HepG2 (cell line): ENCODE data around the gene TTBK2. TPM values are rescaled to one million over a fixed set of nuclear protein-coding genes. Genes with fewer than 3 reads are reported as not detected.

Experiments
- ELF1 ChIP-seq: sonication (generic); formaldehyde crosslinking; IDR thresholded peaks from 2 replicates; pipeline ENCODE4 v1.4.0; 2020; ENCODE audit warnings: missing genetic modification reagents
- HDAC2 ChIP-seq: sonication (generic); formaldehyde crosslinking; IDR thresholded peaks from 2 replicates; pipeline ENCODE4 v1.4.0; 2020; ENCODE audit warnings: missing genetic modification reagents
- HHEX ChIP-seq: IDR thresholded peaks from 2 replicates; pipeline ENCODE4 v1.6.1; 2016; ENCODE audit warnings: control low read depth
- ZMYM4 ChIP-seq: sonication (generic); formaldehyde crosslinking; IDR thresholded peaks from 2 replicates; pipeline ENCODE4 v1.8.1; 2023; ENCODE audit warnings: mild to moderate bottlenecking, missing genetic modification reagents
- ZNF17 ChIP-seq: sonication (generic); formaldehyde crosslinking; IDR thresholded peaks from 2 replicates; pipeline ENCODE4 v1.5.0; 2020; ENCODE audit warnings: mild to moderate bottlenecking, missing genetic modification reagents
- ZNF232 ChIP-seq: sonication (generic); formaldehyde crosslinking; IDR thresholded peaks from 2 replicates; pipeline ENCODE4 v1.4.0; 2020; ENCODE audit warnings: missing genetic modification reagents, borderline replicate concordance
- ZNF510 ChIP-seq: sonication (generic); formaldehyde crosslinking; IDR thresholded peaks from 2 replicates; pipeline ENCODE4 v1.4.0; 2020; ENCODE audit warnings: low read depth, mild to moderate bottlenecking, missing genetic modification reagents
- ZNF660 ChIP-seq: sonication (generic); formaldehyde crosslinking; IDR thresholded peaks from 2 replicates; pipeline ENCODE4 v1.5.1; 2020; ENCODE audit warnings: mild to moderate bottlenecking, low read depth, missing genetic modification reagents, borderline replicate concordance
- polyA plus RNA-seq, 8 experiments: library from polyadenylated mRNA; depleted of rRNA in 3 of 8; stranded (reverse) in 7 of 8; unstranded in 1 of 8; fragments of >200 nt; fragmentation: Illumina TruSeq in 4 of 8; extraction: Trizol in 4 of 8; gene quantifications; 2 replicates each; pipeline versions ENCODE4 v1.2.1 to v1.2.3, GENCODE V29; 2011 to 2016; ENCODE audit warnings: low read depth in 4 of 8, missing spikeins in 1 of 8, mixed read lengths in 1 of 8; ENCODE audit not compliant: insufficient read depth in 1 of 8
- total RNA-seq, 5 experiments: library from RNA; depleted of rRNA; stranded (reverse); fragments of >200 nt; fragmentation: Illumina TruSeq; extraction: Trizol; gene quantifications; 2 replicates each; pipeline ENCODE4 v1.2.3, GENCODE V29; 2016; ENCODE audit warnings: low read depth in 1 of 5
- TF ChIP-seq, protein P1 (sequence below): sonication (generic); formaldehyde crosslinking; IDR thresholded peaks from 2 replicates; pipeline ENCODE4 v1.4.0; 2020; ENCODE audit warnings: missing genetic modification reagents
- TF ChIP-seq, protein P2 (sequence below): conservative IDR thresholded peaks from 2 replicates; pipeline ENCODE4 v1.6.1; 2018; ENCODE audit warnings: missing genetic modification reagents
- TF ChIP-seq, protein P3 (sequence below): sonication (generic); formaldehyde crosslinking; IDR thresholded peaks from 2 replicates; pipeline ENCODE4 v1.8.0; 2023; ENCODE audit warnings: mild to moderate bottlenecking, missing genetic modification reagents
- TF ChIP-seq, protein P4 (sequence below): sonication (generic); formaldehyde crosslinking; IDR thresholded peaks from 2 replicates; pipeline ENCODE4; 2020; ENCODE audit warnings: missing genetic modification reagents, mild to moderate bottlenecking, borderline replicate concordance
- TF ChIP-seq, protein P5 (sequence below): sonication (generic); formaldehyde crosslinking; IDR thresholded peaks from 2 replicates; pipeline ENCODE4 v1.4.0; 2020; ENCODE audit warnings: missing genetic modification reagents, mild to moderate bottlenecking, borderline replicate concordance
- TF ChIP-seq, protein P6 (sequence below): IDR thresholded peaks from 2 replicates; pipeline ENCODE4 v1.6.1; 2016; ENCODE audit warnings: missing genetic modification reagents, missing compliant biosample characterization
- TF ChIP-seq, protein P7 (sequence below): sonication (generic); formaldehyde crosslinking; IDR thresholded peaks from 2 replicates; pipeline ENCODE4 v1.5.0; 2020; ENCODE audit warnings: missing genetic modification reagents

Gene TTBK2
- total and polyA plus RNA-seq, 2 of the 13 experiments (the other 11 are each of a cell fraction or from before 2014, with no cell fraction given) = 5.1 to 7.4 TPM

DNA sequence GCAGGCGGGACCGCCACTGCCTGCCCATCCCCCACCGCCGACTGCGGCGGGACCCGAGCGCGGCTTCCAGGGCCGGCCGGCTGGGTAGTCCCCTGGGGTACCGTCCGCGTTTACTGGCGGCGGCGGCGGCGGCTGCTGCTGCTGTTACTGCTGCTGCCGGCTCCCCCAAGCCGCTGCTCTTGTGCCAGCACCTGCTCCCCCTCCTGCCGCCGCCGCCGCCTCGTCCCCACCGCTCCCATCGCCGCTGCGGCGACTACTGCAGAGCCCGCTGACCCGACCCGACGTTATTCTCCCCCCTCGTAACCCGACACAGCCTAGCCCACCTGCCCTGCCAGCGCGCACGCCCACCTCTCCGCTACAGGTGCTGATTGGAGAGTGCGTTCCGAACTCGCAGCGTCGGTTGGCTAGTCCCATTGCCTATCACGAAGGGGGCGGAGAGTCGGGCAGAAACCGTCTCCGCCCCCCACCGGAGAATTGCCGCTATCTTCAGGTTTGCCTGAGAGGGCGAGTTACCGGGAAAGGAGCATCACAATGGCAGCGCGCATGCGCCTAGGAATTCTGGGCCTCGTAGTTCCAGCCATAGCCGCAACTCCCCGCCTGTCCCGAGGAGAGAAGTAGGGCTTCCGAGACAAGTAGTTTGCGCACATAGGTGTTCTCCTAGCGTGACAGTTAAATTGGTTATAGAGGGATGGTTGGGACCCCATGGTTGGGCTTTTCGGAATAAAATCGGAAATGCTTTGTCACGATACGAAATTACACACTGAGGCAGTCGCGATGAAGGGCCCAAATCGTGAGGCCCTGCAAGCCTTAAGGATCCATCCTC, at the start of gene TTBK2 (continued):
- TF ChIP-seq, protein P1, sequence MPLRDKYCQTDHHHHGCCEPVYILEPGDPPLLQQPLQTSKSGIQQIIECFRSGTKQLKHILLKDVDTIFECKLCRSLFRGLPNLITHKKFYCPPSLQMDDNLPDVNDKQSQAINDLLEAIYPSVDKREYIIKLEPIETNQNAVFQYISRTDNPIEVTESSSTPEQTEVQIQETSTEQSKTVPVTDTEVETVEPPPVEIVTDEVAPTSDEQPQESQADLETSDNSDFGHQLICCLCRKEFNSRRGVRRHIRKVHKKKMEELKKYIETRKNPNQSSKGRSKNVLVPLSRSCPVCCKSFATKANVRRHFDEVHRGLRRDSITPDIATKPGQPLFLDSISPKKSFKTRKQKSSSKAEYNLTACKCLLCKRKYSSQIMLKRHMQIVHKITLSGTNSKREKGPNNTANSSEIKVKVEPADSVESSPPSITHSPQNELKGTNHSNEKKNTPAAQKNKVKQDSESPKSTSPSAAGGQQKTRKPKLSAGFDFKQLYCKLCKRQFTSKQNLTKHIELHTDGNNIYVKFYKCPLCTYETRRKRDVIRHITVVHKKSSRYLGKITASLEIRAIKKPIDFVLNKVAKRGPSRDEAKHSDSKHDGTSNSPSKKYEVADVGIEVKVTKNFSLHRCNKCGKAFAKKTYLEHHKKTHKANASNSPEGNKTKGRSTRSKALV = 0 out of 2 replicates have a peak, but pooled peaks have one; percentile 48
- TF ChIP-seq, protein P2, sequence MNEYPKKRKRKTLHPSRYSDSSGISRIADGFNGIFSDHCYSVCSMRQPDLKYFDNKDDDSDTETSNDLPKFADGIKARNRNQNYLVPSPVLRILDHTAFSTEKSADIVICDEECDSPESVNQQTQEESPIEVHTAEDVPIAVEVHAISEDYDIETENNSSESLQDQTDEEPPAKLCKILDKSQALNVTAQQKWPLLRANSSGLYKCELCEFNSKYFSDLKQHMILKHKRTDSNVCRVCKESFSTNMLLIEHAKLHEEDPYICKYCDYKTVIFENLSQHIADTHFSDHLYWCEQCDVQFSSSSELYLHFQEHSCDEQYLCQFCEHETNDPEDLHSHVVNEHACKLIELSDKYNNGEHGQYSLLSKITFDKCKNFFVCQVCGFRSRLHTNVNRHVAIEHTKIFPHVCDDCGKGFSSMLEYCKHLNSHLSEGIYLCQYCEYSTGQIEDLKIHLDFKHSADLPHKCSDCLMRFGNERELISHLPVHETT (CRISPR knock-in tag) = peak; percentile 96
- TF ChIP-seq, protein P3, sequence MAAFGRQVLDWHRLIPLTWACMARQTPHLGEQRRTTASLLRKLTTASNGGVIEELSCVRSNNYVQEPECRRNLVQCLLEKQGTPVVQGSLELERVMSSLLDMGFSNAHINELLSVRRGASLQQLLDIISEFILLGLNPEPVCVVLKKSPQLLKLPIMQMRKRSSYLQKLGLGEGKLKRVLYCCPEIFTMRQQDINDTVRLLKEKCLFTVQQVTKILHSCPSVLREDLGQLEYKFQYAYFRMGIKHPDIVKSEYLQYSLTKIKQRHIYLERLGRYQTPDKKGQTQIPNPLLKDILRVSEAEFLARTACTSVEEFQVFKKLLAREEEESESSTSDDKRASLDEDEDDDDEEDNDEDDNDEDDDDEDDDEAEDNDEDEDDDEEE (CRISPR knock-in tag) = 0 out of 2 replicates have a peak, but pooled peaks have one; percentile 79
- TF ChIP-seq, protein P4, sequence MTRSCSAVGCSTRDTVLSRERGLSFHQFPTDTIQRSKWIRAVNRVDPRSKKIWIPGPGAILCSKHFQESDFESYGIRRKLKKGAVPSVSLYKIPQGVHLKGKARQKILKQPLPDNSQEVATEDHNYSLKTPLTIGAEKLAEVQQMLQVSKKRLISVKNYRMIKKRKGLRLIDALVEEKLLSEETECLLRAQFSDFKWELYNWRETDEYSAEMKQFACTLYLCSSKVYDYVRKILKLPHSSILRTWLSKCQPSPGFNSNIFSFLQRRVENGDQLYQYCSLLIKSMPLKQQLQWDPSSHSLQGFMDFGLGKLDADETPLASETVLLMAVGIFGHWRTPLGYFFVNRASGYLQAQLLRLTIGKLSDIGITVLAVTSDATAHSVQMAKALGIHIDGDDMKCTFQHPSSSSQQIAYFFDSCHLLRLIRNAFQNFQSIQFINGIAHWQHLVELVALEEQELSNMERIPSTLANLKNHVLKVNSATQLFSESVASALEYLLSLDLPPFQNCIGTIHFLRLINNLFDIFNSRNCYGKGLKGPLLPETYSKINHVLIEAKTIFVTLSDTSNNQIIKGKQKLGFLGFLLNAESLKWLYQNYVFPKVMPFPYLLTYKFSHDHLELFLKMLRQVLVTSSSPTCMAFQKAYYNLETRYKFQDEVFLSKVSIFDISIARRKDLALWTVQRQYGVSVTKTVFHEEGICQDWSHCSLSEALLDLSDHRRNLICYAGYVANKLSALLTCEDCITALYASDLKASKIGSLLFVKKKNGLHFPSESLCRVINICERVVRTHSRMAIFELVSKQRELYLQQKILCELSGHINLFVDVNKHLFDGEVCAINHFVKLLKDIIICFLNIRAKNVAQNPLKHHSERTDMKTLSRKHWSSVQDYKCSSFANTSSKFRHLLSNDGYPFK (CRISPR knock-in tag) = peak; percentile 69; the same call in 1 of the 2 replicates
- TF ChIP-seq, protein P5, sequence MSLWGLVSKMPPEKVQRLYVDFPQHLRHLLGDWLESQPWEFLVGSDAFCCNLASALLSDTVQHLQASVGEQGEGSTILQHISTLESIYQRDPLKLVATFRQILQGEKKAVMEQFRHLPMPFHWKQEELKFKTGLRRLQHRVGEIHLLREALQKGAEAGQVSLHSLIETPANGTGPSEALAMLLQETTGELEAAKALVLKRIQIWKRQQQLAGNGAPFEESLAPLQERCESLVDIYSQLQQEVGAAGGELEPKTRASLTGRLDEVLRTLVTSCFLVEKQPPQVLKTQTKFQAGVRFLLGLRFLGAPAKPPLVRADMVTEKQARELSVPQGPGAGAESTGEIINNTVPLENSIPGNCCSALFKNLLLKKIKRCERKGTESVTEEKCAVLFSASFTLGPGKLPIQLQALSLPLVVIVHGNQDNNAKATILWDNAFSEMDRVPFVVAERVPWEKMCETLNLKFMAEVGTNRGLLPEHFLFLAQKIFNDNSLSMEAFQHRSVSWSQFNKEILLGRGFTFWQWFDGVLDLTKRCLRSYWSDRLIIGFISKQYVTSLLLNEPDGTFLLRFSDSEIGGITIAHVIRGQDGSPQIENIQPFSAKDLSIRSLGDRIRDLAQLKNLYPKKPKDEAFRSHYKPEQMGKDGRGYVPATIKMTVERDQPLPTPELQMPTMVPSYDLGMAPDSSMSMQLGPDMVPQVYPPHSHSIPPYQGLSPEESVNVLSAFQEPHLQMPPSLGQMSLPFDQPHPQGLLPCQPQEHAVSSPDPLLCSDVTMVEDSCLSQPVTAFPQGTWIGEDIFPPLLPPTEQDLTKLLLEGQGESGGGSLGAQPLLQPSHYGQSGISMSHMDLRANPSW (CRISPR knock-in tag) = no peak
- TF ChIP-seq ZNF232 (CRISPR knock-in tag) (peak; percentile 57; the same call in 1 of the 2 replicates), ZNF510 (no peak), HHEX (no peak), ZMYM4 (CRISPR knock-in tag) (peak; percentile 91), ZNF17 (CRISPR knock-in tag) (no peak), HDAC2 (CRISPR knock-in tag) (peak; percentile 64; the same call in 1 of the 2 replicates), ELF1 (CRISPR knock-in tag) (peak; percentile 65; the same call in 1 of the 2 replicates), ZNF660 (CRISPR knock-in tag) (no peak)
- TF ChIP-seq, protein P6, sequence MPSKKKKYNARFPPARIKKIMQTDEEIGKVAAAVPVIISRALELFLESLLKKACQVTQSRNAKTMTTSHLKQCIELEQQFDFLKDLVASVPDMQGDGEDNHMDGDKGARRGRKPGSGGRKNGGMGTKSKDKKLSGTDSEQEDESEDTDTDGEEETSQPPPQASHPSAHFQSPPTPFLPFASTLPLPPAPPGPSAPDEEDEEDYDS (CRISPR knock-in tag) = peak; percentile 61
- TF ChIP-seq, protein P7, sequence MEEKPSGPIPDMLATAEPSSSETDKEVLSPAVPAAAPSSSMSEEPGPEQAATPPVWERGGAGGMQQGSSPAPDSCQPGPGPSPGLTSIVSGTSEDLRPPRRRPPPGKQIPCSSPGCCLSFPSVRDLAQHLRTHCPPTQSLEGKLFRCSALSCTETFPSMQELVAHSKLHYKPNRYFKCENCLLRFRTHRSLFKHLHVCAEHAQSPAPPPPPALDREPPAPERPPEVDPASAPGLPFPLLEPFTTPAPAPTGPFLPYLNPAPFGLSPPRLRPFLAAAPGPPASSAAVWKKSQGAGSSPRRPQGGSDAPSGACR (CRISPR knock-in tag) = 0 out of 2 replicates have a peak, but pooled peaks have one; percentile 53
